Osteocyte (in vitro differentiated cells): ENCODE data around the gene ACTL7B. TPM values are rescaled to one million over a fixed set of nuclear protein-coding genes. Genes with fewer than 3 reads are reported as not detected.

Experiments used
- DNase-seq: peaks from one replicate; pipeline ENCODE4 v3.0.0; 2021; ENCODE audit warnings: mixed read lengths; ENCODE audit not compliant: unreplicated experiment; ENCODE audit errors: extremely low spot score
- H3K27ac Mint-ChIP-seq: one replicate; pipeline ENCODE4 v1.8.0; 2021; ENCODE audit warnings: mild to moderate bottlenecking, mixed read lengths; ENCODE audit not compliant: unreplicated experiment
- H3K27me3 Mint-ChIP-seq: one replicate; pipeline ENCODE4 v1.8.0; 2021; ENCODE audit warnings: mixed read lengths; ENCODE audit not compliant: unreplicated experiment
- H3K36me3 Mint-ChIP-seq: one replicate; pipeline ENCODE4 v1.8.0; 2021; ENCODE audit warnings: mixed read lengths; ENCODE audit not compliant: unreplicated experiment
- H3K4me1 Mint-ChIP-seq: one replicate; pipeline ENCODE4 v1.8.0; 2021; ENCODE audit warnings: mixed read lengths; ENCODE audit not compliant: unreplicated experiment
- H3K4me3 Mint-ChIP-seq: one replicate; pipeline ENCODE4 v1.8.0; 2021; ENCODE audit warnings: mild to moderate bottlenecking, moderate library complexity, mixed read lengths; ENCODE audit not compliant: unreplicated experiment
- H3K9me3 Mint-ChIP-seq: one replicate; pipeline ENCODE4 v1.8.0; 2021; ENCODE audit warnings: mixed read lengths; ENCODE audit not compliant: unreplicated experiment
- CTCF ChIP-seq: fragments of 200-600 bp; sonication (generic); IDR thresholded peaks from 2 replicates; pipeline ENCODE4 v1.5.0; 2021; ENCODE audit warnings: antibody characterized with exemption, mild to moderate bottlenecking, moderate library complexity
- total RNA-seq: library from RNA; stranded (reverse); gene quantifications from 2 replicates; pipeline ENCODE4 v1.2.1, GENCODE V29; 2021

ACTL7B gene
- total RNA-seq, 1 donor from 2014 or later = not detected

GRCh38 chr9:108866001-108866420 lies 10.2 kb upstream of the ACTL7B start:
- H3K9me3 Mint-ChIP-seq = no peaks in the 10 kb centered on the region
- peaks cover 30% of the 10 kb centered on the region for H3K36me3 Mint-ChIP-seq
- no peak overlapping the region for H3K27ac Mint-ChIP-seq
- TF ChIP-seq CTCF = no peak
- H3K4me1 Mint-ChIP-seq = peaks cover 8% of the 10 kb centered on the region
- H3K4me3 Mint-ChIP-seq = no peak overlapping the region
- no peaks in the 10 kb centered on the region for H3K27me3 Mint-ChIP-seq
- no peak for DNase-seq

- Mint-ChIP-seq H3K9me3 (no peaks in the 10 kb centered on the region), H3K4me3 (no peak overlapping the region), H3K27ac (no peak overlapping the region), H3K27me3 (no peaks in the 10 kb centered on the region), H3K4me1 (peaks cover 8% of the 10 kb centered on the region), H3K36me3 (peaks cover 22% of the 10 kb centered on the region)
- no peak for TF ChIP-seq CTCF
- no peak for DNase-seq
Measured at GRCh38 chr9:108865037-108865436, 9.3 kb upstream of the ACTL7B start.

- peaks cover 6% of the 10 kb centered on the region for H3K4me1 Mint-ChIP-seq
- H3K27ac Mint-ChIP-seq = no peak overlapping the region
- no peak overlapping the region for H3K4me3 Mint-ChIP-seq
- no peak for DNase-seq
- H3K36me3 Mint-ChIP-seq = peaks cover 21% of the 10 kb centered on the region
- H3K9me3 Mint-ChIP-seq = no peaks in the 10 kb centered on the region
- TF ChIP-seq CTCF = no peak
- H3K27me3 Mint-ChIP-seq = no peaks in the 10 kb centered on the region
Measured at GRCh38 chr9:108864446-108864845, 8.7 kb upstream of the ACTL7B start.

- Mint-ChIP-seq H3K4me1 (peaks cover under 1% of the 10 kb centered on the region), H3K9me3 (no peaks in the 10 kb centered on the region), H3K27ac (no peak overlapping the region), H3K36me3 (peaks cover 15% of the 10 kb centered on the region), H3K4me3 (no peak overlapping the region), H3K27me3 (no peaks in the 10 kb centered on the region)
- DNase-seq = no peak
- no peak for TF ChIP-seq CTCF
Measured at GRCh38 chr9:108863891-108864290, 8.1 kb upstream of the ACTL7B start.

GRCh38 chr9:108861997-108862396 lies 6.2 kb upstream of the ACTL7B start, which contains the start of gene ACTL7A:
ACTL7A (plus strand) TSS chr9:108862266; CDS start chr9:108862323, 57 bp downstream.
- DNase-seq = no peak
- H3K4me1 Mint-ChIP-seq = no peaks in the 10 kb centered on the region
- TF ChIP-seq CTCF = no peak
- H3K27ac Mint-ChIP-seq = no peak within 1 kb of the TSS
- no peaks in the 10 kb centered on the region for H3K9me3 Mint-ChIP-seq
- no peaks in the 10 kb centered on the region for H3K27me3 Mint-ChIP-seq
- H3K4me3 Mint-ChIP-seq = no peak within 1 kb of the TSS
- H3K36me3 Mint-ChIP-seq = no peaks in the 10 kb centered on the region
